Activated naive CD4-positive, alpha-beta T cell treated with anti-CD3 and anti-CD28 coated beads, Interleukin-2, amount 10 ng/mL, durations not matched to agents 7 days and 5 days (primary cell): Measurements from ENCODE around the gene SLC27A5.
"Not testable (repeated sequence)": the region's sequence is repeated elsewhere in the genome, so short reads cannot be mapped to it uniquely, and the experiment has no call there.

Experiments used
- CTCF ChIA-PET: fragments of 350-600 bp; sonication (Branson Sonifier 250); formaldehyde crosslinking; loops from one replicate; lab custom pipeline; 2021; ENCODE audit warnings: antibody characterized with exemption; lab: Charles Lee
- DNase-seq: peaks from one replicate; pipeline ENCODE4 v3.0.0-alpha.2; 2020
- H3K27ac Mint-ChIP-seq: one replicate; pipeline ENCODE4 v1.8.0; 2021; ENCODE audit warnings: mild to moderate bottlenecking, moderate library complexity, mixed read lengths
- H3K27me3 Mint-ChIP-seq: one replicate; pipeline ENCODE4 v1.8.0; 2021; ENCODE audit warnings: mild to moderate bottlenecking, mixed read lengths
- H3K36me3 Mint-ChIP-seq: one replicate; pipeline ENCODE4 v1.8.0; 2021; ENCODE audit warnings: mixed read lengths
- H3K4me1 Mint-ChIP-seq: one replicate; pipeline ENCODE4 v1.8.0; 2021; ENCODE audit warnings: mixed read lengths
- H3K4me3 Mint-ChIP-seq: one replicate; pipeline ENCODE4 v1.8.0; 2021; ENCODE audit warnings: mild to moderate bottlenecking, moderate library complexity, mixed read lengths
- H3K9me3 Mint-ChIP-seq: one replicate; pipeline ENCODE4 v1.8.0; 2021; ENCODE audit warnings: mixed read lengths

Gene SLC27A5

GRCh38 chr19:58545286-58546018 is 33.7 kb upstream of the SLC27A5 start:
- CTCF ChIA-PET = no interaction called here
- peak overlapping the region; percentile 97 for H3K4me3 Mint-ChIP-seq
- H3K9me3 Mint-ChIP-seq = no peaks in the 10 kb centered on the region
- peaks cover 43% of the 10 kb centered on the region for H3K4me1 Mint-ChIP-seq
- no peak for DNase-seq
- peaks cover 37% of the 10 kb centered on the region for H3K27me3 Mint-ChIP-seq
- H3K36me3 Mint-ChIP-seq = peaks cover 40% of the 10 kb centered on the region
- peak overlapping the region; percentile 89 for H3K27ac Mint-ChIP-seq

GRCh38 chr19:58544591-58545285 is 32.9 kb upstream of the SLC27A5 start:
- CTCF ChIA-PET = interaction anchor here (1.0 to 1.7 kb wide), 2 partner anchors 31 kb away, joined by 4 to 6 read pairs; no protein-coding TSS in a partner anchor
- DNase-seq = peak; percentile 59
- Mint-ChIP-seq H3K27me3 (peaks cover 44% of the 10 kb centered on the region), H3K4me1 (peaks cover 42% of the 10 kb centered on the region), H3K27ac (peak overlapping the region; percentile 97), H3K36me3 (peaks cover 37% of the 10 kb centered on the region), H3K9me3 (no peaks in the 10 kb centered on the region), H3K4me3 (peak overlapping the region; percentile 97)

- CTCF ChIA-PET = interaction anchor here (1.0 to 1.7 kb wide), 4 partner anchors 24 to 37 kb away, joined by 4 to 8 read pairs (median 5); partner anchors contain the start of gene ZBTB45
Measured at GRCh38 chr19:58543826-58544590, 32.2 kb upstream of the SLC27A5 start, which contains the start of gene TRIM28. Gene TRIM28 (plus strand): TSS chr19:58544064. CDS start chr19:58544758, 694 bp downstream.

GRCh38 chr19:58542641-58543372 is 31.0 kb upstream of the SLC27A5 start:
- H3K27ac Mint-ChIP-seq = peak overlapping the region; percentile 33
- H3K36me3 Mint-ChIP-seq = peaks cover 28% of the 10 kb centered on the region
- peak overlapping the region; percentile 31 for H3K4me3 Mint-ChIP-seq
- not testable (repeated sequence) for DNase-seq, H3K9me3 Mint-ChIP-seq
- peaks cover 64% of the 10 kb centered on the region for H3K27me3 Mint-ChIP-seq
- CTCF ChIA-PET = interaction anchor here (1.1 to 1.7 kb wide), 2 partner anchors 29 to 39 kb away, joined by 4 to 6 read pairs; no protein-coding TSS in a partner anchor
- peaks cover 53% of the 10 kb centered on the region for H3K4me1 Mint-ChIP-seq

More at GRCh38 chr19:58543826-58544590, 32.2 kb upstream of the SLC27A5 start, which contains the start of gene TRIM28:
- Mint-ChIP-seq H3K4me3 (peak within 1 kb of the TSS; percentile 97), H3K4me1 (peaks cover 48% of the 10 kb centered on the region), H3K27me3 (peaks cover 52% of the 10 kb centered on the region), H3K9me3 (no peaks in the 10 kb centered on the region), H3K27ac (peak within 1 kb of the TSS; percentile 97), H3K36me3 (peaks cover 34% of the 10 kb centered on the region)
- DNase-seq = peak; percentile 100

- DNase-seq = not testable (repeated sequence)
Measured at GRCh38 chr19:58539169-58539559, 27.4 kb upstream of the SLC27A5 start.

GRCh38 chr19:58538257-58539168 is 26.7 kb upstream of the SLC27A5 start:
- H3K36me3 Mint-ChIP-seq = no peaks in the 10 kb centered on the region
- peak; percentile 70 for DNase-seq
- peaks cover 60% of the 10 kb centered on the region for H3K27me3 Mint-ChIP-seq
- H3K9me3 Mint-ChIP-seq = no peaks in the 10 kb centered on the region
- CTCF ChIA-PET = no interaction called here
- peak overlapping the region; percentile 70 for H3K4me3 Mint-ChIP-seq
- H3K27ac Mint-ChIP-seq = peak overlapping the region; percentile 24
- peaks cover 29% of the 10 kb centered on the region for H3K4me1 Mint-ChIP-seq

More at GRCh38 chr19:58539169-58539559, 27.4 kb upstream of the SLC27A5 start:
- H3K4me3 Mint-ChIP-seq, H3K9me3 Mint-ChIP-seq, H3K36me3 Mint-ChIP-seq, H3K27ac Mint-ChIP-seq, CTCF ChIA-PET: not testable (repeated sequence)
- Mint-ChIP-seq H3K4me1 (peaks cover 34% of the 10 kb centered on the region), H3K27me3 (peaks cover 67% of the 10 kb centered on the region)

GRCh38 chr19:58536852-58537798 is 25.3 kb upstream of the SLC27A5 start:
- DNase-seq = no peak
- CTCF ChIA-PET = no interaction called here
- no peak overlapping the region for H3K4me3 Mint-ChIP-seq
- H3K9me3 Mint-ChIP-seq = no peaks in the 10 kb centered on the region
- H3K27ac Mint-ChIP-seq = peak overlapping the region; percentile 14
- no peaks in the 10 kb centered on the region for H3K36me3 Mint-ChIP-seq
- peaks cover 23% of the 10 kb centered on the region for H3K4me1 Mint-ChIP-seq
- H3K27me3 Mint-ChIP-seq = peaks cover 54% of the 10 kb centered on the region

GRCh38 chr19:58535857-58536256 is 24.1 kb upstream of the SLC27A5 start:
- Mint-ChIP-seq H3K27ac (no peak overlapping the region), H3K4me1 (peaks cover 23% of the 10 kb centered on the region), H3K27me3 (peaks cover 53% of the 10 kb centered on the region), H3K36me3 (no peaks in the 10 kb centered on the region), H3K9me3 (no peaks in the 10 kb centered on the region), H3K4me3 (no peak overlapping the region)
- DNase-seq = no peak
- CTCF ChIA-PET = interaction anchor here (0.6 kb wide), 1 partner anchor 108 kb away, joined by 4 read pairs; no protein-coding TSS in a partner anchor

- no peak for DNase-seq
- no peak overlapping the region for H3K4me3 Mint-ChIP-seq
- no peaks in the 10 kb centered on the region for H3K4me1 Mint-ChIP-seq
- H3K27ac Mint-ChIP-seq = no peak overlapping the region
- CTCF ChIA-PET = interaction anchor here (1.6 kb wide), 1 partner anchor 12 kb away, joined by 6 read pairs; the partner anchor contains the start of gene ZBTB45
- no peaks in the 10 kb centered on the region for H3K36me3 Mint-ChIP-seq
- H3K9me3 Mint-ChIP-seq = no peaks in the 10 kb centered on the region
- H3K27me3 Mint-ChIP-seq = peaks cover 20% of the 10 kb centered on the region
Measured at GRCh38 chr19:58531034-58531840, 19.4 kb upstream of the SLC27A5 start.

GRCh38 chr19:58529405-58529804 is 17.6 kb upstream of the SLC27A5 start:
- no peak overlapping the region for H3K4me3 Mint-ChIP-seq
- CTCF ChIA-PET = interaction anchor here (2.7 kb wide), 1 partner anchor 10 kb away, joined by 13 read pairs; the partner anchor contains the start of gene ZBTB45
- no peaks in the 10 kb centered on the region for H3K9me3 Mint-ChIP-seq
- peaks cover 20% of the 10 kb centered on the region for H3K27me3 Mint-ChIP-seq
- H3K36me3 Mint-ChIP-seq = no peaks in the 10 kb centered on the region
- H3K4me1 Mint-ChIP-seq = no peaks in the 10 kb centered on the region
- DNase-seq = no peak
- no peak overlapping the region for H3K27ac Mint-ChIP-seq

- no peak overlapping the region for H3K4me3 Mint-ChIP-seq
- no peak for DNase-seq
- no peaks in the 10 kb centered on the region for H3K9me3 Mint-ChIP-seq
- peaks cover 7% of the 10 kb centered on the region for H3K36me3 Mint-ChIP-seq
- peaks cover 26% of the 10 kb centered on the region for H3K4me1 Mint-ChIP-seq
- CTCF ChIA-PET = interaction anchor here (1.1 to 7.4 kb wide), 2 partner anchors 57 to 58 kb away, joined by 3 to 109 read pairs; no protein-coding TSS in a partner anchor
- peaks cover 6% of the 10 kb centered on the region for H3K27me3 Mint-ChIP-seq
- H3K27ac Mint-ChIP-seq = no peak overlapping the region
Measured at GRCh38 chr19:58522709-58523108, 10.9 kb upstream of the SLC27A5 start.
